ENCODE measurements around the gene TNFRSF11A. TPM values are rescaled to one million over a fixed set of nuclear protein-coding genes. Genes with fewer than 3 reads are reported as not detected.

Gene TNFRSF11A
- total RNA-seq, 1 experiment from 2014 or later = 2.3 TPM

- H3K36me3 Mint-ChIP-seq (ENCODE audit: insufficient read depth, unreplicated experiment) = peaks cover 4% of the 10 kb centered on the region
- H3K9me3 Mint-ChIP-seq (ENCODE audit: unreplicated experiment) = no peaks in the 10 kb centered on the region
- H3K27ac Mint-ChIP-seq (ENCODE audit: low read depth, unreplicated experiment) = peak overlapping the region; percentile 23
- H3K27me3 Mint-ChIP-seq (ENCODE audit: insufficient read depth, unreplicated experiment) = no peaks in the 10 kb centered on the region
- H3K4me3 Mint-ChIP-seq (ENCODE audit: unreplicated experiment) = peak overlapping the region; percentile 31
- POLR2A ChIA-PET = interaction anchor here (0.6 kb wide), 1 partner anchor 25 kb away, joined by 5 read pairs; no protein-coding TSS in a partner anchor
- CTCF ChIA-PET = interaction anchor here (0.6 to 1.0 kb wide), 2 partner anchors 173 to 240 kb away, joined by 4 to 6 read pairs; no protein-coding TSS in a partner anchor
- peak; percentile 76 for DNase-seq (ENCODE audit: unreplicated experiment)
- intact Hi-C loops (cut with micrococcal nuclease) = no loop called here
- peaks cover 13% of the 10 kb centered on the region for H3K4me1 Mint-ChIP-seq (ENCODE audit: insufficient read depth, unreplicated experiment)
- no TSS peak for BruUV-seq (replicated peaks)
- TF ChIP-seq CTCF (IDR thresholded peaks at IDR 0.05; ENCODE audit: unreplicated experiment) = no peak
Measured at GRCh38 chr18:62339106-62339988, 14.2 kb downstream of the TNFRSF11A start.

GRCh38 chr18:62340996-62341395 lies 15.9 kb downstream of the TNFRSF11A start:
- Mint-ChIP-seq H3K4me3 (ENCODE audit: unreplicated experiment) (no peak overlapping the region), H3K9me3 (ENCODE audit: unreplicated experiment) (no peaks in the 10 kb centered on the region), H3K36me3 (ENCODE audit: insufficient read depth, unreplicated experiment) (peaks cover 4% of the 10 kb centered on the region), H3K4me1 (ENCODE audit: insufficient read depth, unreplicated experiment) (peaks cover 11% of the 10 kb centered on the region), H3K27me3 (ENCODE audit: insufficient read depth, unreplicated experiment) (no peaks in the 10 kb centered on the region), H3K27ac (ENCODE audit: low read depth, unreplicated experiment) (no peak overlapping the region)
- POLR2A ChIA-PET = interaction anchor here (0.7 to 1.2 kb wide), 2 partner anchors 13 to 20 kb away, joined by 3 read pairs; no protein-coding TSS in a partner anchor
- intact Hi-C loops (cut with micrococcal nuclease) = no loop called here
- no peak for DNase-seq (ENCODE audit: unreplicated experiment)
- BruUV-seq (replicated peaks) = no TSS peak
- no peak for TF ChIP-seq CTCF (IDR thresholded peaks at IDR 0.05; ENCODE audit: unreplicated experiment)
- CTCF ChIA-PET = interaction anchor here (0.6 to 1.3 kb wide), 4 partner anchors 9 to 243 kb away, joined by 3 read pairs; no protein-coding TSS in a partner anchor

GRCh38 chr18:62341473-62341872 lies 16.4 kb downstream of the TNFRSF11A start:
- CTCF ChIA-PET = interaction anchor here (0.6 to 1.3 kb wide), 2 partner anchors 10 to 84 kb away, joined by 3 read pairs; no protein-coding TSS in a partner anchor
- POLR2A ChIA-PET = interaction anchor here (1.2 kb wide), 1 partner anchor 21 kb away, joined by 3 read pairs; no protein-coding TSS in a partner anchor
- intact Hi-C loops (cut with micrococcal nuclease) = no loop called here
- H3K9me3 Mint-ChIP-seq (ENCODE audit: unreplicated experiment) = no peaks in the 10 kb centered on the region
- peak; percentile 37 for DNase-seq (ENCODE audit: unreplicated experiment)
- no peak overlapping the region for H3K4me3 Mint-ChIP-seq (ENCODE audit: unreplicated experiment)
- TF ChIP-seq CTCF (IDR thresholded peaks at IDR 0.05; ENCODE audit: unreplicated experiment) = no peak
- no TSS peak for BruUV-seq (replicated peaks)
- no peaks in the 10 kb centered on the region for H3K27me3 Mint-ChIP-seq (ENCODE audit: insufficient read depth, unreplicated experiment)
- H3K36me3 Mint-ChIP-seq (ENCODE audit: insufficient read depth, unreplicated experiment) = peaks cover 4% of the 10 kb centered on the region
- H3K27ac Mint-ChIP-seq (ENCODE audit: low read depth, unreplicated experiment) = no peak overlapping the region
- H3K4me1 Mint-ChIP-seq (ENCODE audit: insufficient read depth, unreplicated experiment) = peaks cover 11% of the 10 kb centered on the region

GRCh38 chr18:62342884-62343283 lies 17.8 kb downstream of the TNFRSF11A start:
- no TSS peak for BruUV-seq (replicated peaks)
- H3K9me3 Mint-ChIP-seq (ENCODE audit: unreplicated experiment) = no peaks in the 10 kb centered on the region
- no peaks in the 10 kb centered on the region for H3K27me3 Mint-ChIP-seq (ENCODE audit: insufficient read depth, unreplicated experiment)

More at GRCh38 chr18:62342884-62343283, 17.8 kb downstream of the TNFRSF11A start:
- peaks cover 4% of the 10 kb centered on the region for H3K36me3 Mint-ChIP-seq (ENCODE audit: insufficient read depth, unreplicated experiment)
- CTCF ChIA-PET = no interaction called here
- no peak overlapping the region for H3K4me3 Mint-ChIP-seq (ENCODE audit: unreplicated experiment)
- no peak for DNase-seq (ENCODE audit: unreplicated experiment)
- no peak for TF ChIP-seq CTCF (IDR thresholded peaks at IDR 0.05; ENCODE audit: unreplicated experiment)
- no peak overlapping the region for H3K27ac Mint-ChIP-seq (ENCODE audit: low read depth, unreplicated experiment)
- H3K4me1 Mint-ChIP-seq (ENCODE audit: insufficient read depth, unreplicated experiment) = peaks cover 11% of the 10 kb centered on the region
- POLR2A ChIA-PET = no interaction called here
- intact Hi-C loops (cut with micrococcal nuclease) = no loop called here
